Lower leg skin (tissue), 4 donors: ENCODE measurements around the gene PPP1R9B. TPM values are rescaled to one million over a fixed set of nuclear protein-coding genes. Genes with fewer than 3 reads are reported as not detected.

Experiments used
- DNase-seq, 2 donors: peaks; one replicate each; pipeline ENCODE4 v3.0.0-alpha.2; 2019; ENCODE audit warnings: low spot score in 2 of 2
- H3K4me3 ChIP-seq: fragments of 200-600 bp; sonication (generic); 2 replicates; pipeline ENCODE4 v1.5.1; 2017; ENCODE audit warnings: mild to moderate bottlenecking, low read depth; ENCODE audit not compliant: poor library complexity, severe bottlenecking
- CTCF ChIP-seq, 3 donors: fragments of 450-650 bp; IDR thresholded peaks; one replicate each; pipeline ENCODE4 v1.5.1; 2016; ENCODE audit warnings: antibody characterized with exemption in 3 of 3, mild to moderate bottlenecking in 3 of 3, moderate library complexity in 2 of 3
- POLR2A ChIP-seq, 2 donors: fragments of 450-650 bp; IDR thresholded peaks; one replicate each; pipeline ENCODE4 v1.6.1; 2016 to 2017; ENCODE audit warnings: antibody characterized with exemption in 2 of 2, mild to moderate bottlenecking in 1 of 2, moderate library complexity in 1 of 2
- WGBS, 2 donors: methylation state at CpG; one replicate each; pipeline ENCODE4 v1.1.5; 2018; 5-methylcytosine and 5-hydroxymethylcytosine counted together
- intact Hi-C: fragments of 100-400 bp; cut with DNase I; formaldehyde crosslinking; loops from one replicate; pipeline ENCODE4 v1.15.0; 2023; ENCODE audit warnings: low total_unique reads
- total RNA-seq, 4 donors: library from RNA; depleted of rRNA; stranded (reverse); fragments of >200 nt; gene quantifications; one replicate each; pipeline ENCODE4 v1.1.0, GENCODE V29; 2016

The PPP1R9B gene
- total RNA-seq, 4 donors from 2014 or later: 20.7 to 31.9 (median 29.5) TPM

- no peak overlapping the region for H3K4me3 ChIP-seq
- 23 to 28% methylated on average over 8 of the region's 8 CpGs for WGBS, 2 donors
- DNase-seq: no peak
- TF ChIP-seq POLR2A (IDR thresholded peaks at IDR 0.05) (no peak), CTCF (IDR thresholded peaks at IDR 0.05) (no peak)
- intact Hi-C loops: no loop called here
Measured at GRCh38 chr17:50184064-50184463, 33.6 kb upstream of the PPP1R9B start.

- intact Hi-C loops: no loop called here
- DNase-seq: no peak
- TF ChIP-seq CTCF (IDR thresholded peaks at IDR 0.05) (no peak), POLR2A (IDR thresholded peaks at IDR 0.05) (no peak)
- WGBS, 2 donors: 46 to 53% methylated on average over 12 of the region's 12 CpGs
- H3K4me3 ChIP-seq: no peak overlapping the region
Measured at GRCh38 chr17:50183421-50183994, 33.0 kb upstream of the PPP1R9B start.

GRCh38 chr17:50182783-50183420 is 32.4 kb upstream of the PPP1R9B start:
- H3K4me3 ChIP-seq: no peak overlapping the region
- 77 to 79% methylated on average over 18 of the region's 18 CpGs for WGBS, 2 donors
- TF ChIP-seq POLR2A (IDR thresholded peaks at IDR 0.05) (no peak), CTCF (IDR thresholded peaks at IDR 0.05) (no peak)
- no peak for DNase-seq
- intact Hi-C loops: no loop called here

GRCh38 chr17:50181591-50182560 is 31.4 kb upstream of the PPP1R9B start:
- no peak for TF ChIP-seq POLR2A (IDR thresholded peaks at IDR 0.05)
- TF ChIP-seq CTCF (IDR thresholded peaks at IDR 0.05): no peak
- WGBS, 2 donors: 34 to 48% methylated on average over 12 of the region's 12 CpGs
- no peak for DNase-seq
- intact Hi-C loops: no loop called here
- H3K4me3 ChIP-seq: no peak overlapping the region

- intact Hi-C loops: no loop called here
- no peak overlapping the region for H3K4me3 ChIP-seq
- WGBS, 2 donors: 68 to 74% methylated on average over 13 of the region's 13 CpGs
- DNase-seq: no peak
- no peak for TF ChIP-seq CTCF (IDR thresholded peaks at IDR 0.05)
- TF ChIP-seq POLR2A (IDR thresholded peaks at IDR 0.05): no peak
Measured at GRCh38 chr17:50181144-50181543, 30.7 kb upstream of the PPP1R9B start.
